GM12878 (cell line): ENCODE results near the gene SYCE1. TPM values are rescaled to one million over a fixed set of nuclear protein-coding genes. Genes with fewer than 3 reads are reported as not detected.

Source experiments
- ATAC-seq: fragments of 200-7000 bp; cut with Tn5 transposase; 3 replicates; pipeline ENCODE4 v1.9.1; 2020; ENCODE audit warnings: mild to moderate bottlenecking, moderate library complexity
- BruUV-seq: library from RNA; stranded (reverse); fragments of 400-500 nt; replicated peaks from 2 replicates; lab custom pipeline; 2021; lab: Mats Ljungman, UMichigan
- CTCF ChIA-PET: fragments of 300-600 bp; sonication (Branson Sonifier 250); formaldehyde crosslinking; extraction: SDS; loops from one replicate; lab custom pipeline; 2021; ENCODE audit warnings: inconsistent platforms; lab: Yijun Ruan, JAX
- POLR2A ChIA-PET: fragments of 350-600 bp; formaldehyde crosslinking; extraction: SDS; loops from one replicate; lab custom pipeline; 2021; ENCODE audit warnings: inconsistent platforms; lab: Charles Lee
- RAD21 ChIA-PET: fragments of 300-600 bp; sonication (Branson Sonifier 250); formaldehyde crosslinking; loops from one replicate; lab custom pipeline; 2023; ENCODE audit warnings: antibody characterized with exemption; ENCODE audit not compliant: unreplicated experiment; lab: Charles Lee
- SMC1A ChIA-PET: fragments of 300-600 bp; sonication (Branson Sonifier 250); formaldehyde crosslinking; loops from one replicate; lab custom pipeline; 2023; ENCODE audit not compliant: unreplicated experiment, uncharacterized antibody; lab: Charles Lee
- DNase-seq: peaks from one replicate; pipeline ENCODE4 v3.0.0-alpha.2; 2011; ENCODE audit warnings: low read depth, low spot score
- FAIRE-seq: peaks from 3 replicates; lab custom pipeline; 2011; peaks lifted over from hg19 to GRCh38; lab: Jason Lieb, UNC
- H2AFZ ChIP-seq: 2 replicates; pipeline ENCODE4 v1.6.0; 2011; ENCODE audit warnings: low read depth, low read length, control low read depth; ENCODE audit not compliant: control insufficient read depth
- H3K27ac ChIP-seq: 2 replicates; pipeline ENCODE4 v1.5.1; 2011; ENCODE audit warnings: control low read depth; ENCODE audit not compliant: control insufficient read depth, insufficient read depth
- H3K27me3 ChIP-seq, 2 experiments: replicated peaks in 1 of 2; 2 replicates each; pipeline versions ENCODE4 v1.6.0 to v1.6.1; 2011; ENCODE audit warnings: low read length in 1 of 2; ENCODE audit not compliant: control insufficient read depth in 2 of 2, insufficient read depth in 2 of 2
- H3K36me3 ChIP-seq, 2 experiments: 2 replicates each; pipeline ENCODE4 v1.5.1; 2011; ENCODE audit warnings: low read length in 1 of 2; ENCODE audit not compliant: control insufficient read depth in 2 of 2, insufficient read depth in 2 of 2
- H3K4me1 ChIP-seq: 2 replicates; pipeline ENCODE4 v1.6.1; 2011; ENCODE audit warnings: mild to moderate bottlenecking, low read length, moderate library complexity, mixed read lengths; ENCODE audit not compliant: control insufficient read depth, insufficient read depth
- H3K4me2 ChIP-seq: 2 replicates; pipeline ENCODE4 v1.6.0; 2011; ENCODE audit warnings: control low read depth; ENCODE audit not compliant: control insufficient read depth, insufficient read depth
- H3K4me3 ChIP-seq: fragments of 200-600 bp; sonication (generic); 2 replicates; pipeline ENCODE4 v1.5.1; 2016
- H3K79me2 ChIP-seq: 2 replicates; pipeline ENCODE4 v1.6.0; 2011; ENCODE audit warnings: low read length; ENCODE audit not compliant: control insufficient read depth, insufficient read depth
- H3K9ac ChIP-seq: 2 replicates; pipeline ENCODE4 v1.8.0; 2011; ENCODE audit warnings: low read length, control low read depth, mixed read lengths; ENCODE audit not compliant: control insufficient read depth, insufficient read depth
- H3K9me3 ChIP-seq: replicated peaks from 3 replicates; pipeline ENCODE4 v1.5.1; 2011; ENCODE audit warnings: mild to moderate bottlenecking, low read length; ENCODE audit not compliant: control insufficient read depth, insufficient read depth
- H4K20me1 ChIP-seq: 2 replicates; pipeline ENCODE4 v1.6.0; 2011; ENCODE audit not compliant: control insufficient read depth, insufficient read depth
- BCL11A ChIP-seq: IDR thresholded peaks from 2 replicates; pipeline ENCODE4 v1.6.1; 2011; ENCODE audit warnings: low read depth, low read length
- HDAC2 ChIP-seq: fragments of 200-600 bp; sonication (generic); IDR thresholded peaks from 2 replicates; pipeline ENCODE4 v1.6.1; 2017
- NBN ChIP-seq: fragments of 450-650 bp; IDR thresholded peaks from 2 replicates; pipeline ENCODE4 v1.6.1; 2016
- NFIC ChIP-seq: IDR thresholded peaks from 2 replicates; pipeline ENCODE4 v1.6.1; 2012; ENCODE audit warnings: low read depth, mild to moderate bottlenecking, inconsistent platforms, low read length, moderate library complexity
- POLR2AphosphoS2 ChIP-seq: IDR thresholded peaks from 2 replicates; pipeline ENCODE4 v1.6.1; 2011; ENCODE audit warnings: low read depth, mild to moderate bottlenecking, low read length, improper control_type of control experiment, moderate library complexity
- RAD21 ChIP-seq: IDR thresholded peaks from 2 replicates; pipeline ENCODE4 v1.6.1; 2011; ENCODE audit warnings: mild to moderate bottlenecking, low read depth, low read length, moderate library complexity; ENCODE audit not compliant: insufficient read depth
- RB1 ChIP-seq: fragments of 450-650 bp; formaldehyde crosslinking; IDR thresholded peaks from 2 replicates; pipeline ENCODE4 v1.6.1; 2017; ENCODE audit warnings: mild to moderate bottlenecking, borderline replicate concordance
- RCOR1 ChIP-seq: conservative IDR thresholded peaks from 2 replicates; pipeline ENCODE4 v1.6.1; 2012; ENCODE audit warnings: low read depth, low read length, improper control_type of control experiment
- RFX5 ChIP-seq: IDR thresholded peaks from 2 replicates; pipeline ENCODE4 v1.6.1; 2011; ENCODE audit warnings: low read depth, low read length, improper control_type of control experiment
- SREBF1 ChIP-seq: IDR thresholded peaks from 2 replicates; pipeline ENCODE4 v1.6.1; 2012; ENCODE audit warnings: mild to moderate bottlenecking, low read length
- STAT1 ChIP-seq: fragments of 450-650 bp; conservative IDR thresholded peaks from 2 replicates; pipeline ENCODE4 v1.6.1; 2014; ENCODE audit warnings: antibody characterized with exemption, mild to moderate bottlenecking
- WGBS: methylation state at CpG from one replicate; pipeline ENCODE4 v1.1.6; 2016; ENCODE audit warnings: low lambda C conversion rate; ENCODE audit not compliant: insufficient replicate concordance, insufficient coverage; ENCODE audit errors: missing lambda C conversion rate; 5-methylcytosine and 5-hydroxymethylcytosine counted together
- in situ Hi-C: fragments of 300-500 bp; cut with MboI; formaldehyde crosslinking; loops from 9 replicates; pipeline ENCODE4 v1.14.3; 2018; ENCODE audit warnings: mixed read lengths
- intact Hi-C: fragments of 100-400 bp; cut with micrococcal nuclease; formaldehyde crosslinking; loops from one replicate; pipeline ENCODE4 v1.14.2; 2022; ENCODE audit not compliant: unreplicated experiment
- polyA plus RNA-seq, 11 experiments: library from polyadenylated mRNA; depleted of rRNA in 4 of 11; unstranded in 6 of 11; stranded (reverse) in 5 of 11; fragments of >200 nt; fragmentation: Nextera tagmentation in 4 of 11; fragmentation: Illumina TruSeq in 1 of 11; extraction: Ambion mirVana in 4 of 11; extraction: Trizol in 1 of 11; gene quantifications; 1 replicate in 1 of 11; 2 replicates in 10 of 11; pipeline versions ENCODE4 v1.2.1 to v1.2.3, GENCODE V29; 2011 to 2016; ENCODE audit warnings: inconsistent platforms in 2 of 11, missing spikeins in 2 of 11, low read depth in 1 of 11
- total RNA-seq, 4 experiments: library from RNA; depleted of rRNA in 3 of 4; stranded (reverse); fragments of >200 nt in 3 of 4; fragmentation: Illumina TruSeq in 1 of 4; extraction: Trizol in 1 of 4; gene quantifications; 2 replicates each; pipeline versions ENCODE4 v1.2.1 to v1.2.3, GENCODE V29; 2013 to 2021
- TF ChIP-seq, protein P1 (sequence below): fragments of 450-650 bp; formaldehyde crosslinking; IDR thresholded peaks from 2 replicates; pipeline ENCODE4 v1.4.0; 2022; ENCODE audit warnings: mild to moderate bottlenecking, moderate library complexity
- TF ChIP-seq, protein P2 (sequence below): fragments of 450-650 bp; IDR thresholded peaks from 2 replicates; pipeline ENCODE4 v1.6.1; 2017; ENCODE audit warnings: low read depth, mild to moderate bottlenecking, moderate library complexity
- TF ChIP-seq, protein P3 (sequence below): IDR thresholded peaks from 2 replicates; pipeline ENCODE4 v1.6.1; 2011; ENCODE audit warnings: borderline replicate concordance, low read depth, mild to moderate bottlenecking, moderate library complexity, low read length; ENCODE audit not compliant: insufficient read depth, poor library complexity, severe bottlenecking

Gene SYCE1
- total and polyA plus RNA-seq, 10 of the 15 experiments (the other 5 are each of a cell fraction or from before 2014, with no cell fraction given) = not detected

DNA sequence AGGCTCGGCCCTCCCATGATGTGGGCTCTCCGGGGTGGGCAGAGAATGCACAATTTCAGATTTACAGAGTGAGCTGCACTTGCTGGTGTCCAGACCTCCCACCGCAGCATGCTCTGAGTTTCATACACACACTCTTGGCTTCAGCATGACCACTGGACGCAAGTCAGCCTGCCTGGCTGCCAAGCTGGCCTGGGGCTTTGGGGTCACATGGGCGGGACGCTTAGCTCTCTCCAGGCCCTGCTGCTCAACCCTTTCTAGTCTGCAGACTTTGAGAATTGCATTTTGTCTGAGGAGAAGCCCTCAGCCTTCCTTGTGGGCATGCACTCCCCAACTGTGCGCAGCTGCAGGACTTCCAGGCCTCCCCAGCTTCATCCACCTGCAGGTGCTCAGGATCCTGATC lies 32.5 kb downstream of the SYCE1 start:
- in situ Hi-C loops = no loop called here
- BruUV-seq = no TSS peak
- RAD21 ChIA-PET = no interaction called here
- Histone ChIP-seq H3K9me3 (no peaks in the 10 kb centered on the region; the same call in 2 of the 3 replicates), H4K20me1 (no peaks in the 10 kb centered on the region), H3K36me3 (no peaks in the 10 kb centered on the region), H3K4me1 (no peaks in the 10 kb centered on the region), H3K27me3 (peaks cover 4% of the 10 kb centered on the region in 2 experiments; a peak in 3 of 4 replicates), H3K79me2 (no peaks in the 10 kb centered on the region), H2AFZ (no peak overlapping the region), H3K9ac (no peak overlapping the region), H3K27ac (no peak overlapping the region), H3K4me3 (no peak overlapping the region), H3K4me2 (no peak overlapping the region)
- intact Hi-C loops = no loop called here
- WGBS = 24% methylated on average over 7 of the region's 7 CpGs
- SMC1A ChIA-PET = no interaction called here
- POLR2A ChIA-PET = no interaction called here
- no peak for FAIRE-seq
- DNase-seq = no peak
- no peak for ATAC-seq
- TF ChIP-seq BCL11A (no peak), RFX5 (no peak), POLR2AphosphoS2 (no peak), NFIC (no peak), HDAC2 (no peak), RCOR1 (no peak), RB1 (no peak), NBN (no peak), SREBF1 (no peak), RAD21 (no peak), STAT1 (no peak)
- TF ChIP-seq, protein P1, sequence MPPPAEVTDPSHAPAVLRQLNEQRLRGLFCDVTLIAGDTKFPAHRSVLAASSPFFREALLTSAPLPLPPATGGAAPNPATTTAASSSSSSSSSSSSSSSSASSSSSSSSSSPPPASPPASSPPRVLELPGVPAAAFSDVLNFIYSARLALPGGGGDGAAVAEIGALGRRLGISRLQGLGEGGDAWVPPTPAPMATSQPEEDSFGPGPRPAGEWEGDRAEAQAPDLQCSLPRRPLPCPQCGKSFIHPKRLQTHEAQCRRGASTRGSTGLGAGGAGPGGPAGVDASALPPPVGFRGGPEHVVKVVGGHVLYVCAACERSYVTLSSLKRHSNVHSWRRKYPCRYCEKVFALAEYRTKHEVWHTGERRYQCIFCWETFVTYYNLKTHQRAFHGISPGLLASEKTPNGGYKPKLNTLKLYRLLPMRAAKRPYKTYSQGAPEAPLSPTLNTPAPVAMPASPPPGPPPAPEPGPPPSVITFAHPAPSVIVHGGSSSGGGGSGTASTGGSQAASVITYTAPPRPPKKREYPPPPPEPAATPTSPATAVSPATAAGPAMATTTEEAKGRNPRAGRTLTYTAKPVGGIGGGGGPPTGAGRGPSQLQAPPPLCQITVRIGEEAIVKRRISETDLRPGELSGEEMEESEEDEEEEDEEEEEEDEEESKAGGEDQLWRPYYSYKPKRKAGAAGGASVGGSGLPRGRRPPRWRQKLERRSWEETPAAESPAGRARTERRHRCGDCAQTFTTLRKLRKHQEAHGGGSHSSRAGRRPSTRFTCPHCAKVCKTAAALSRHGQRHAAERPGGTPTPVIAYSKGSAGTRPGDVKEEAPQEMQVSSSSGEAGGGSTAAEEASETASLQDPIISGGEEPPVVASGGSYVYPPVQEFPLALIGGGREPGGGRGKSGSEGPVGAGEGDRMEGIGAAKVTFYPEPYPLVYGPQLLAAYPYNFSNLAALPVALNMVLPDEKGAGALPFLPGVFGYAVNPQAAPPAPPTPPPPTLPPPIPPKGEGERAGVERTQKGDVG (CRISPR knock-in tag) = no peak
- TF ChIP-seq, protein P2, sequence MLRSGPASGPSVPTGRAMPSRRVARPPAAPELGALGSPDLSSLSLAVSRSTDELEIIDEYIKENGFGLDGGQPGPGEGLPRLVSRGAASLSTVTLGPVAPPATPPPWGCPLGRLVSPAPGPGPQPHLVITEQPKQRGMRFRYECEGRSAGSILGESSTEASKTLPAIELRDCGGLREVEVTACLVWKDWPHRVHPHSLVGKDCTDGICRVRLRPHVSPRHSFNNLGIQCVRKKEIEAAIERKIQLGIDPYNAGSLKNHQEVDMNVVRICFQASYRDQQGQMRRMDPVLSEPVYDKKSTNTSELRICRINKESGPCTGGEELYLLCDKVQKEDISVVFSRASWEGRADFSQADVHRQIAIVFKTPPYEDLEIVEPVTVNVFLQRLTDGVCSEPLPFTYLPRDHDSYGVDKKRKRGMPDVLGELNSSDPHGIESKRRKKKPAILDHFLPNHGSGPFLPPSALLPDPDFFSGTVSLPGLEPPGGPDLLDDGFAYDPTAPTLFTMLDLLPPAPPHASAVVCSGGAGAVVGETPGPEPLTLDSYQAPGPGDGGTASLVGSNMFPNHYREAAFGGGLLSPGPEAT = no peak
- TF ChIP-seq, protein P3, sequence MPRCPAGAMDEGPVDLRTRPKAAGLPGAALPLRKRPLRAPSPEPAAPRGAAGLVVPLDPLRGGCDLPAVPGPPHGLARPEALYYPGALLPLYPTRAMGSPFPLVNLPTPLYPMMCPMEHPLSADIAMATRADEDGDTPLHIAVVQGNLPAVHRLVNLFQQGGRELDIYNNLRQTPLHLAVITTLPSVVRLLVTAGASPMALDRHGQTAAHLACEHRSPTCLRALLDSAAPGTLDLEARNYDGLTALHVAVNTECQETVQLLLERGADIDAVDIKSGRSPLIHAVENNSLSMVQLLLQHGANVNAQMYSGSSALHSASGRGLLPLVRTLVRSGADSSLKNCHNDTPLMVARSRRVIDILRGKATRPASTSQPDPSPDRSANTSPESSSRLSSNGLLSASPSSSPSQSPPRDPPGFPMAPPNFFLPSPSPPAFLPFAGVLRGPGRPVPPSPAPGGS = no peak
- CTCF ChIA-PET = no interaction called here
